HG03097 (cell line): Measurements from ENCODE around the gene NPC1.
"Not testable (repeated sequence)": the region's sequence is repeated elsewhere in the genome, so short reads cannot be mapped to it uniquely, and the experiment has no call there.

Experiments used
- ATAC-seq: cut with Tn5 transposase; IDR thresholded peaks from one replicate; pipeline ENCODE4 v1.9.1; 2021; ENCODE audit not compliant: unreplicated experiment, low FRiP score

The NPC1 gene

DNA sequence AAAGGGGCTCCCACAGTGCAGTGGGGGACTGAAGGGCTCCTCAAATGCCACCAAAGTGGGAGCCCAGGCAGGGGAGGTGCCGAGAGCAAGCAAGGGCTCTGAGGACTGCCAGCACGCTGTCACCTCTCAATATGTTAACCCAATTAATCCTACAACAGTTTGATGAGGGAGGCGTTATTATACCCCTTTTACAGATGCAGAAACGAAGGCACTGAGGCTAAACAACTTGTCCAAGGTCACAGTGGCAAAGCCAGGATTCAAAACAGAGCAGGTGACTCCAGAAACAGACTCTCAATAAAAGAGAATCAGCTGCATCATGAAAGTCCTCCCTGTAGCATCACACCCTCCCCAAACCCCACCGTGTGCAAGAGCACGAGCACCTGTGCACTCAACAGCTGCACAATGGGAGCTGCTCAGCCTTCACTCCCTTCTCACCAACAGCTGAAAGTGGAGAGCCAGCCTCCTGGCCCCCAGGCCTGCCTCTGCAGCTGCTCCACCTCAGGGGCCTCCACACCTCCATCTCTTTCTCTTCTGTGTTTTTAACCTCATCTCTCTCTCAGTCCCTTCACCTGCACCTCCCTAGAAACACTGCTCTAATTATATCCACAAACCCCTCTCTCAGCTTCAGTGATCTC lies 8.1 kb downstream of the NPC1 start:
- no peak for ATAC-seq

DNA sequence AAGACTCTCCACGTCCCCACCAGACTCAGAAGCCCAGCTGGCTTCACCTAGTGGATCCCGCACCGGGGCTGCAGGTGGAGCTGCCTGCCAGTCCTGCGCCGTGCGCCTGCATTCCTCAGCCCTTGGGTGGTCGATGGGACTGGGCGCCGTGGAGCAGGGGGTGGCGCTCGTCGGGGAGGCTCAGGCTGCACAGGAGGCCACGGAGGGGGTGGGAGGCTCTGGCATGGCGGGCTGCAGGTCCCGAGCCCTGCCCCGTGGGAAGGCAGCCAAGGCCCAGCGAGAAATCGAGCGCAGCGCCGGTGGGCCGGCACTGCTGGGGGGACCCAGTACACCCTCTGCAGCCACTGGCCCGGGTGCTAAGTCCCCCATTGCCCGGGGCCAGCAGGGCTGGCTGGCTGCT lies 8.8 kb downstream of the NPC1 start:
- ATAC-seq: not testable (repeated sequence)

DNA sequence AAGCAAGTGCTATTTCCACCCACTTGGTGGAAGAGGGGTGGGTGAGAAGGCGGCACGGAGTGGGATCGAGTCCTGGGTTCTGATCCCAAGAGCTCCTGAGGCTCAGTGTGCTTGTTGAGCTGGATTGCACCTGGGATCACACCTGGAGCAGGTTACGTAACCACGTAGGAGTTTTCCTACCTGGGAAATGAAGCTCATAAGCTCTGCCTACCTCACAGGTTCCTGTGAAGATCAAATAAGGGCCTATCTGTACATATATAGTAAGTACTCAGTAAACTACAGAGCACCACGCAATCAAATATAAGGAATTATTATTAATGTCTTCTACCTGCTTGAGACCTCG lies 11.0 kb downstream of the NPC1 start:
- no peak for ATAC-seq

- ATAC-seq: no peak
These were observed 11.5 kb downstream of the NPC1 start for GRCh38 chr18:23574611-23575308.

GRCh38 chr18:23573626-23574431 lies 12.5 kb downstream of the NPC1 start:
- ATAC-seq: no peak

GRCh38 chr18:23573020-23573419 lies 13.3 kb downstream of the NPC1 start:
- ATAC-seq: no peak

- no peak for ATAC-seq
These were observed 13.7 kb downstream of the NPC1 start for GRCh38 chr18:23572570-23572969.

DNA sequence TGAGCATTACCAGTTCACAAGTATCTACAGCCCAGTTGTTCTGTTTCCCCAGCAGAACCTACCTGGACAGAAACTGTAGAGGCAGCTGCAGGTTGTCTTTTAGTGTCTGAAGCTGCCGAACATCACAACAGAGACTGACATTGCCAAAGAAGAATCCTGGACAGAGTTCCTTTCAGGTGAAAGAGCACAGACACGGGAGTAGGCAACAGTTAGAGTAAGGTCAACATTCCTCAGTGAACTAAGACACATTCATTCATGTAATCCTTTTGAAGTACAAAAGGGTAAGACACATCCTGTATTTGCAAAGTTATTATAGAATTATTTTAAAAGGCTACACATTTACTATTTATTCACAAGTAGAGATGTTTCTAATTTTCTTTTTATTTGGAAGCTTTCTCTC lies 14.3 kb downstream of the NPC1 start:
- no peak for ATAC-seq

GRCh38 chr18:23570912-23571504 lies 15.3 kb downstream of the NPC1 start:
- no peak for ATAC-seq

- no peak for ATAC-seq
These were observed 16.8 kb downstream of the NPC1 start for GRCh38 chr18:23569299-23570063.

- no peak for ATAC-seq
These were observed 17.8 kb downstream of the NPC1 start for GRCh38 chr18:23568281-23569138.

- ATAC-seq: no peak
These were observed 18.6 kb downstream of the NPC1 start for GRCh38 chr18:23567671-23568070.

DNA sequence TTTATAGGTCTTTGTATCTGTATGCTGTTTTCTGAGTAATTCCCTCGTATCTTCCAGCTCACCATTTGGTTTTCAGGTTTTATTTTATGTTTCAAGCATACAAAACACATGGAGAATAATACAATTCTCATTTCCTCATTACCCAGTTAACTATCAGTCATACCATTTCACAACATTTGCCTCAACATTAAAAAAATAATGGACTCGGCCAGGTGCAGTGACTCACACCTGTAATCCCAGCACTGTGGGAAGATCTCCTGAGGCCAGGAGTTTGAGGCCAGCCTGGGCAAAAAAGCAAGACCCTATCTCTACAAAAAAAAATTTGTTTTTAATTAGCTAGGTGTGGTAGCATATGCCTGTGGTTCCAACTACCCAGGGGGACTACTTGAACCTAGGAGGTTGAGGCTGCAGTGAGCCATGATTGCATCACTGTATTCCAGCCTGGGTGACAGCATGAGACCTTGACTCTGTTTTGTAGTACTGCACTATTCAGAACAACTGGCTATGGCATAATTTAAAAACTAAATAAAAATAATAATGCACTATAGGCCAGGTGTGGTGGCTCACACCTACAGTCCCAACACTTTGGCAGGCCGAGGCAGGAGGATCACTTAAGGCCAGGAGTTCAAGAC lies 20.3 kb downstream of the NPC1 start:
- ATAC-seq: no peak

- ATAC-seq: no peak
These were observed 22.8 kb downstream of the NPC1 start for GRCh38 chr18:23563377-23564043.

- no peak for ATAC-seq
These were observed 26.1 kb downstream of the NPC1 start for GRCh38 chr18:23560186-23560585.

GRCh38 chr18:23557511-23557910 lies 28.8 kb downstream of the NPC1 start:
- not testable (repeated sequence) for ATAC-seq

GRCh38 chr18:23556145-23556780 lies 30.0 kb downstream of the NPC1 start:
- no peak for ATAC-seq

DNA sequence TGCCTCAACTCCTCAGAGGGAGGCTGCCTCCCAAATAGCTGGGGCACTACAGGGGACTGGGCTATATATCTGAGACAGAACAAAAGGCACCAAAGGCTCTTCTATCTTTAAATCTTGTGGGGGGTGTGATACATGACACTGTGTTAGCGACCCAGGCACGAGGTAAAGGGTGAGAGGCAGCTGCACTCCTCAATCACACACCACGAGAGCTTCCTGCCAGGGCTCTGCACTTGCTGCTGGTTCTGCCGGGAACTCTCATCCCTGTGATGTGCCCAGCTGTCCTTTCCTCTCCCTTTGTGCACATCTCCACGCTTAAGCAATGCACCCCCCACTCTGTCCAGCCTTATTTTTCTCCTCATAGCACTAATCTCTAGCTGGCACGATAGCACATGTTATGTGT lies 32.4 kb downstream of the NPC1 start:
- no peak for ATAC-seq
